ENCODE measurements around the gene VOPP1. TPM values are rescaled to one million over a fixed set of nuclear protein-coding genes. Genes with fewer than 3 reads are reported as not detected.

VOPP1 gene
- total and polyA plus RNA-seq, 2 of the 13 experiments (the other 11 are each of a cell fraction or from before 2014, with no cell fraction given) = 21.8 to 55.3 TPM

- Histone ChIP-seq H3K4me1 (ENCODE audit: insufficient read depth, low read length) (peaks cover 13% of the 10 kb centered on the region), H3K9me3 (ENCODE audit: low read length) (peaks cover 5% of the 10 kb centered on the region; the same call in 1 of the 2 replicates), H3K27me3 (ENCODE audit: control insufficient read depth in 1 of 2, insufficient read depth in 2 of 2, low read length in 2 of 2) (no peaks in the 10 kb centered on the region), H3K27ac (ENCODE audit: extremely low read length, insufficient read depth, low read length) (no peak overlapping the region), H3K36me3 (replicated peaks in 1 of 2; ENCODE audit: control insufficient read depth in 1 of 2, insufficient read depth in 2 of 2, low read length in 2 of 2) (peaks cover 4 to 17% of the 10 kb centered on the region in 2 experiments; a peak in 3 of 5 replicates), H2AFZ (ENCODE audit: low read length) (no peak overlapping the region), H3K4me2 (ENCODE audit: low read depth, low read length) (no peak overlapping the region), H3K9ac (ENCODE audit: insufficient read depth, low read depth, low read length) (no peak overlapping the region), H4K20me1 (ENCODE audit: insufficient read depth, low read length) (no peaks in the 10 kb centered on the region), H3K79me2 (ENCODE audit: insufficient read depth, low read length) (no peaks in the 10 kb centered on the region), H3K4me3 (replicated peaks in 1 of 3; ENCODE audit: insufficient read depth in 1 of 3, low read depth in 2 of 3, low read length in 3 of 3) (no peak overlapping the region)
- CTCF ChIA-PET (ENCODE audit: low intra/inter-chr PET ratio, low total read pairs) = no interaction called here
- BruUV-seq (replicated peaks) = no TSS peak
- intact Hi-C loops (cut with micrococcal nuclease; ENCODE audit: unreplicated experiment) (no loop called here), in situ Hi-C loops (cut with HindIII; ENCODE audit: extremely low pct_ligation_motif_present, low pct_unique_long_range_greater_than_20kb) (no loop called here)
- DNase-seq (ENCODE audit: low spot score) = no peak
- WGBS (ENCODE audit: low lambda C conversion rate) = 100% methylated on average over 2 of the region's 4 CpGs
- FAIRE-seq = no peak
- no peak for ATAC-seq
- TF ChIP-seq NRL (CRISPR knock-in tag; IDR thresholded peaks at IDR 0.05; ENCODE audit: borderline replicate concordance) (no peak), POLR2AphosphoS2 (IDR thresholded peaks at IDR 0.05; ENCODE audit: low read depth, low read length) (no peak)
- TF ChIP-seq, protein P1, sequence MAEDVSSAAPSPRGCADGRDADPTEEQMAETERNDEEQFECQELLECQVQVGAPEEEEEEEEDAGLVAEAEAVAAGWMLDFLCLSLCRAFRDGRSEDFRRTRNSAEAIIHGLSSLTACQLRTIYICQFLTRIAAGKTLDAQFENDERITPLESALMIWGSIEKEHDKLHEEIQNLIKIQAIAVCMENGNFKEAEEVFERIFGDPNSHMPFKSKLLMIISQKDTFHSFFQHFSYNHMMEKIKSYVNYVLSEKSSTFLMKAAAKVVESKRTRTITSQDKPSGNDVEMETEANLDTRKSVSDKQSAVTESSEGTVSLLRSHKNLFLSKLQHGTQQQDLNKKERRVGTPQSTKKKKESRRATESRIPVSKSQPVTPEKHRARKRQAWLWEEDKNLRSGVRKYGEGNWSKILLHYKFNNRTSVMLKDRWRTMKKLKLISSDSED (CRISPR knock-in tag; IDR thresholded peaks at IDR 0.05) = no peak
- POLR2A ChIA-PET = no interaction called here
Observed at GRCh38 chr7:55463686-55464262, 108.5 kb downstream of the VOPP1 start.

DNA sequence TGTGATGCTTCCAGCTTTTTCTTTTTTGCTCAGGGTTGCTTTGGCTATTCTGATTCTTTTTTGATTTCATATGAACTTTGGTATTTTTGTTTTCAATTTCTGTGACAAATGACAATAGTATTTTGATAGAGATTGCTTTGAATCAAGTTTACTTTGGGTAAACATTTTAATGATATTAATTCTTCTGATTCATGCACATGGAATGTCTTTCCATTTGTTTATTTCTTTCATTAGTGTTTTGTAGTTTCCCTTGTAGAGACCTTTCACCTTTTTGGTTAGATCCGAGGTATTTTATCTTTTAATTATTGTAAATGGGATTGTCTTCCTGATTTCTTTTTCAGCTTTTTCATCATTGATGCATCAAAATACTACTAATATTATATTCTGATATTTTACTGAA, 114.0 kb downstream of the VOPP1 start:
- BruUV-seq (replicated peaks) = no TSS peak
- Histone ChIP-seq H2AFZ (ENCODE audit: low read length) (no peak overlapping the region), H3K27ac (ENCODE audit: extremely low read length, insufficient read depth, low read length) (no peak overlapping the region), H3K9ac (ENCODE audit: insufficient read depth, low read depth, low read length) (no peak overlapping the region), H3K4me1 (ENCODE audit: insufficient read depth, low read length) (no peaks in the 10 kb centered on the region), H3K4me3 (replicated peaks in 1 of 3; ENCODE audit: insufficient read depth in 1 of 3, low read depth in 2 of 3, low read length in 3 of 3) (no peak overlapping the region), H3K27me3 (ENCODE audit: control insufficient read depth in 1 of 2, insufficient read depth in 2 of 2, low read length in 2 of 2) (no peaks in the 10 kb centered on the region), H3K4me2 (ENCODE audit: low read depth, low read length) (no peak overlapping the region), H3K79me2 (ENCODE audit: insufficient read depth, low read length) (no peaks in the 10 kb centered on the region), H3K9me3 (ENCODE audit: low read length) (peaks cover 5% of the 10 kb centered on the region; the same call in 1 of the 2 replicates), H3K36me3 (replicated peaks in 1 of 2; ENCODE audit: control insufficient read depth in 1 of 2, insufficient read depth in 2 of 2, low read length in 2 of 2) (no peaks in the 10 kb centered on the region), H4K20me1 (ENCODE audit: insufficient read depth, low read length) (no peaks in the 10 kb centered on the region)
- no peak for FAIRE-seq
- intact Hi-C loops (cut with micrococcal nuclease; ENCODE audit: unreplicated experiment) = no loop called here
- POLR2A ChIA-PET = no interaction called here
- CTCF ChIA-PET (ENCODE audit: low intra/inter-chr PET ratio, low total read pairs) = no interaction called here
- TF ChIP-seq, protein P2, sequence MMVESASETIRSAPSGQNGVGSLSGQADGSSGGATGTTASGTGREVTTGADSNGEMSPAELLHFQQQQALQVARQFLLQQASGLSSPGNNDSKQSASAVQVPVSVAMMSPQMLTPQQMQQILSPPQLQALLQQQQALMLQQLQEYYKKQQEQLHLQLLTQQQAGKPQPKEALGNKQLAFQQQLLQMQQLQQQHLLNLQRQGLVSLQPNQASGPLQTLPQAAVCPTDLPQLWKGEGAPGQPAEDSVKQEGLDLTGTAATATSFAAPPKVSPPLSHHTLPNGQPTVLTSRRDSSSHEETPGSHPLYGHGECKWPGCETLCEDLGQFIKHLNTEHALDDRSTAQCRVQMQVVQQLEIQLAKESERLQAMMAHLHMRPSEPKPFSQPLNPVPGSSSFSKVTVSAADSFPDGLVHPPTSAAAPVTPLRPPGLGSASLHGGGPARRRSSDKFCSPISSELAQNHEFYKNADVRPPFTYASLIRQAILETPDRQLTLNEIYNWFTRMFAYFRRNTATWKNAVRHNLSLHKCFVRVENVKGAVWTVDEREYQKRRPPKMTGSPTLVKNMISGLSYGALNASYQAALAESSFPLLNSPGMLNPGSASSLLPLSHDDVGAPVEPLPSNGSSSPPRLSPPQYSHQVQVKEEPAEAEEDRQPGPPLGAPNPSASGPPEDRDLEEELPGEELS (CRISPR knock-in tag; IDR thresholded peaks at IDR 0.05) = no peak
- TF ChIP-seq DMAP1 (CRISPR knock-in tag; IDR thresholded peaks at IDR 0.05) (no peak), ZNF24 (IDR thresholded peaks at IDR 0.05) (no peak), ZNF234 (CRISPR knock-in tag; conservative IDR thresholded peaks at IDR 0.05) (no peak), ATAD3A (CRISPR knock-in tag; IDR thresholded peaks at IDR 0.05) (no peak), HNRNPH1 (optimal IDR thresholded peaks at IDR 0.05; ENCODE audit: low read depth, low read length) (no peak), ZNF224 (CRISPR knock-in tag; IDR thresholded peaks at IDR 0.05) (no peak), SKI (IDR thresholded peaks at IDR 0.05; ENCODE audit: partially characterized antibody) (no peak), GATA4 (IDR thresholded peaks at IDR 0.05; ENCODE audit: borderline replicate concordance, low read depth) (no peak), ZNF670 (CRISPR knock-in tag; IDR thresholded peaks at IDR 0.05; ENCODE audit: borderline replicate concordance) (no peak), ZBTB37 (CRISPR knock-in tag; IDR thresholded peaks at IDR 0.05) (no peak)
- no peak for ATAC-seq
- in situ Hi-C loops (cut with HindIII; ENCODE audit: extremely low pct_ligation_motif_present, low pct_unique_long_range_greater_than_20kb) = no loop called here
- DNase-seq (ENCODE audit: low spot score) = no peak
- WGBS (ENCODE audit: low lambda C conversion rate) = 93% methylated on average over 1 of the region's 1 CpG

All from HepG2 (cell line).